Regular cardiac myocyte (primary cell): ENCODE measurements around the gene OTULIN. TPM values are rescaled to one million over a fixed set of nuclear protein-coding genes. Genes with fewer than 3 reads are reported as not detected.

ENCODE experiments used
- total RNA-seq: library from RNA; depleted of rRNA; stranded (reverse); fragments of >200 nt; gene quantifications from 2 replicates; pipeline ENCODE4 v1.2.3, GENCODE V29; 2014

The OTULIN gene
- 19.4 and 27.2 TPM in 2 replicates for total RNA-seq

GRCh38 chr5:14664270-14665100, at the start of gene OTULIN:
TSS of gene OTULIN (plus strand) at chr5:14664718. CDS start at chr5:14664826, 108 bp downstream.

Other genes starting within 250 kb of the OTULIN start
- gene OTULINL, start 82.9 kb upstream of the OTULIN start, total RNA-seq, result 0.19 and 0.56 TPM in 2 replicates
- 33.0 and 36.1 TPM in 2 replicates for gene ANKH, start 207.1 kb downstream of the OTULIN start, total RNA-seq